GM12891 (cell line): ENCODE results near the gene ADPRS.

Experiments used
- POLR2A ChIP-seq: IDR thresholded peaks from 2 replicates; pipeline ENCODE4 v1.6.1; 2011; ENCODE audit warnings: low read depth, low read length, control low read depth
- POLR2AphosphoS5 ChIP-seq: IDR thresholded peaks from 2 replicates; pipeline ENCODE4 v1.6.1; 2011; ENCODE audit warnings: low read depth, low read length, control low read depth

DNA sequence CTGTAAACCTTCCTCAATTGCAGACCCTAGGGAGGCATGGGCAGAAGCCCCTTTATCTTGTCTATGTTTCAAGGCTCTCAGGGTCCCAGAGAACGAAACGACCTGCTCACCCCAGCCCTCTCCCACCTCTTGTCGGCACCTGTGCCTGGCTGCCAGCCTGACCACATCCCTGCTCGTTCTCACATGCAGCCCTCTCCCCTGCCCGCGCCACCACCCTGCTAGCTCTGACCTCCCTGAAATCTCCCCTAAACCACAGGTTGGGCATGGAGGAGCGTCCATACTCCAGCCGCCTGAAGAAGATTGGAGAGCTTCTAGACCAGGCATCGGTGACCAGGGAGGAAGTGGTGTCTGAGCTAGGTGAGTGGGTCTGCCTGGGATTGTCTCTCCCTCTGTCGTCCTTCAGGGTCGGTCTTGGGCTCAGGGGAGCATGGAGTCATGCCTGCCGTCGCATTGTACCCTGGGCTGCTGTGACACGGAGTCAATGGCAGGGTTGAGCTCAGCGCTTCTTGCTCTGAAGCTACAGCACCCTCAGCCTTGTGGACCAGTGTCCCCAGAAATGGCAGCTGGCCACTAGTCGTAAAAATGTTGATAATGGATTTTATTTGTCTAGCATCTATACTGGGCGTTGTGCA lies 3.6 kb downstream of the ADPRS start:
- no peak for TF ChIP-seq POLR2AphosphoS5
- TF ChIP-seq POLR2A, result no peak
